Gastrocnemius medialis (tissue), 4 donors: ENCODE measurements around the gene ADCY4.

Source experiments
- POLR2A ChIP-seq, 2 donors: fragments of 450-650 bp; IDR thresholded peaks; one replicate each; pipeline ENCODE4 v1.6.1; 2017; ENCODE audit warnings: antibody characterized with exemption in 2 of 2, mild to moderate bottlenecking in 2 of 2, moderate library complexity in 2 of 2
- TF ChIP-seq, protein P1 (sequence below), 5 experiments: fragments of 450-650 bp in 3 of 5; fragments of 200-600 bp in 2 of 5; sonication (generic) in 2 of 5; IDR thresholded peaks in 4 of 5; conservative IDR thresholded peaks in 1 of 5; 1 replicate in 4 of 5; 2 replicates in 1 of 5; pipeline ENCODE4 v1.5.1; 2016 to 2019; ENCODE audit warnings: antibody characterized with exemption in 5 of 5, mild to moderate bottlenecking in 3 of 5, moderate library complexity in 3 of 5

DNA sequence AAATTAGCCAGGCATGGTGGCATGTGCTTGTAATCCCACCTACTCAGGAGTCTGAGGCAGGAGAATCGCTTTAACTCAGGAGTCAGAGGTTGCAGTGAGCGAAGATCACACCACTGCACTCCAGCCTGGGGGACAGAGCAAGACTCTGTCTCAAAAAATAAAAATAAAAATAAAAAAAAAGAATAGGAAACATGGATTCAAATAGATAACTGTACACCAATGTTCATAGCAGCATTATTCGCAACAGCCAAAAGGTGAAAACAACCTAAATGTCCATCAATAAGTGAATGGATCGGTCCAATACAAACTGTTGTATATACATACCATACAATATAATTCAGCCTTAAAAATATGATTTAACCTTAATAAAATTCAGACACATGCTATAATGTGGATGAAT lies 8.0 kb upstream of the ADCY4 start:
- no peak for TF ChIP-seq POLR2A (IDR thresholded peaks at IDR 0.05)
- TF ChIP-seq, protein P1, sequence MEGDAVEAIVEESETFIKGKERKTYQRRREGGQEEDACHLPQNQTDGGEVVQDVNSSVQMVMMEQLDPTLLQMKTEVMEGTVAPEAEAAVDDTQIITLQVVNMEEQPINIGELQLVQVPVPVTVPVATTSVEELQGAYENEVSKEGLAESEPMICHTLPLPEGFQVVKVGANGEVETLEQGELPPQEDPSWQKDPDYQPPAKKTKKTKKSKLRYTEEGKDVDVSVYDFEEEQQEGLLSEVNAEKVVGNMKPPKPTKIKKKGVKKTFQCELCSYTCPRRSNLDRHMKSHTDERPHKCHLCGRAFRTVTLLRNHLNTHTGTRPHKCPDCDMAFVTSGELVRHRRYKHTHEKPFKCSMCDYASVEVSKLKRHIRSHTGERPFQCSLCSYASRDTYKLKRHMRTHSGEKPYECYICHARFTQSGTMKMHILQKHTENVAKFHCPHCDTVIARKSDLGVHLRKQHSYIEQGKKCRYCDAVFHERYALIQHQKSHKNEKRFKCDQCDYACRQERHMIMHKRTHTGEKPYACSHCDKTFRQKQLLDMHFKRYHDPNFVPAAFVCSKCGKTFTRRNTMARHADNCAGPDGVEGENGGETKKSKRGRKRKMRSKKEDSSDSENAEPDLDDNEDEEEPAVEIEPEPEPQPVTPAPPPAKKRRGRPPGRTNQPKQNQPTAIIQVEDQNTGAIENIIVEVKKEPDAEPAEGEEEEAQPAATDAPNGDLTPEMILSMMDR (IDR thresholded peaks at IDR 0.05 in 4 of 5, conservative IDR thresholded peaks at IDR 0.05 in 1 of 5) = no peak
